Stimulated activated CD8-positive, alpha-beta memory T cell treated with anti-CD3 and anti-CD28 coated beads, Interleukin-4, amount 100 ng/mL, for 4 hours (primary cell): ENCODE measurements around the gene BICD1.
"Not testable (repeated sequence)": the region's sequence is repeated elsewhere in the genome, so short reads cannot be mapped to it uniquely, and the experiment has no call there.

ENCODE experiments used
- DNase-seq, 2 donors: peaks; one replicate each; pipeline ENCODE4 v3.0.0-alpha.2; 2020; ENCODE audit warnings: low read depth in 2 of 2, low spot score in 1 of 2

Gene BICD1

GRCh38 chr12:32187127-32187526, 80.5 kb downstream of the BICD1 start:
- DNase-seq: not testable (repeated sequence)

- DNase-seq: no peak
Observed at GRCh38 chr12:32191445-32191844, 84.8 kb downstream of the BICD1 start.

- no peak for DNase-seq
Observed at GRCh38 chr12:32196250-32197198, 89.9 kb downstream of the BICD1 start.

- DNase-seq: no peak
Observed at GRCh38 chr12:32197421-32197820, 90.8 kb downstream of the BICD1 start.

- no peak for DNase-seq
Observed at GRCh38 chr12:32198555-32198954, 91.9 kb downstream of the BICD1 start.

GRCh38 chr12:32201096-32201495, 94.4 kb downstream of the BICD1 start:
- no peak for DNase-seq

GRCh38 chr12:32201976-32202375, 95.3 kb downstream of the BICD1 start:
- DNase-seq: no peak

GRCh38 chr12:32205731-32206130, 99.1 kb downstream of the BICD1 start:
- DNase-seq: no peak

- no peak for DNase-seq
Observed at GRCh38 chr12:32208355-32208754, 101.7 kb downstream of the BICD1 start.

- no peak for DNase-seq
Observed at GRCh38 chr12:32211066-32211899, 104.6 kb downstream of the BICD1 start.

- DNase-seq: no peak
Observed at GRCh38 chr12:32211900-32212156, 105.2 kb downstream of the BICD1 start.

- DNase-seq: no peak
Observed at GRCh38 chr12:32214723-32215122, 108.1 kb downstream of the BICD1 start.

GRCh38 chr12:32217354-32218310, 111.0 kb downstream of the BICD1 start:
- no peak for DNase-seq

- DNase-seq: no peak
Observed at GRCh38 chr12:32223941-32224340, 117.3 kb downstream of the BICD1 start.

- no peak for DNase-seq
Observed at GRCh38 chr12:32226768-32227167, 120.1 kb downstream of the BICD1 start.

- no peak for DNase-seq
Observed at GRCh38 chr12:32229971-32230612, 123.4 kb downstream of the BICD1 start.

GRCh38 chr12:32230613-32230993, 124.0 kb downstream of the BICD1 start:
- no peak for DNase-seq

- not testable (repeated sequence) for DNase-seq
Observed at GRCh38 chr12:32231361-32231760, 124.7 kb downstream of the BICD1 start.

GRCh38 chr12:32233568-32233967, 126.9 kb downstream of the BICD1 start:
- no peak for DNase-seq

- no peak for DNase-seq
Observed at GRCh38 chr12:32235251-32235650, 128.6 kb downstream of the BICD1 start.

- DNase-seq: no peak
Observed at GRCh38 chr12:32240162-32240561, 133.5 kb downstream of the BICD1 start.
